ENCODE results near the gene SLC16A12. TPM values are rescaled to one million over a fixed set of nuclear protein-coding genes. Genes with fewer than 3 reads are reported as not detected.
A peak's percentile ranks its signal among the peaks of the same experiment; 100 is the strongest.

The SLC16A12 gene
- total RNA-seq: not detected

GRCh38 chr10:89535171-89536012 is at the start of gene SLC16A12:
Gene SLC16A12, minus strand, starts transcription at chr10:89535594. Its CDS starts 73,016 bp downstream, at chr10:89462578.
- peaks cover 0 to 4% of the 10 kb centered on the region in 2 donors for H3K36me3 Mint-ChIP-seq
- DNase-seq (ENCODE audit: low spot score in 2 of 2): peak in 1 of 2 donors; percentile 7
- H3K27ac Mint-ChIP-seq: no peak within 1 kb of the TSS
- peak in 1 of 2 donors; percentile 44 for ATAC-seq
- H3K9me3 Mint-ChIP-seq: no peaks in the 10 kb centered on the region

GRCh38 chr10:89582022-89582421 is 46.6 kb upstream of the SLC16A12 start:
- Mint-ChIP-seq H3K36me3 (no peaks in the 10 kb centered on the region), H3K27ac (no peak overlapping the region), H3K9me3 (no peaks in the 10 kb centered on the region)
- ATAC-seq: no peak
- no peak for DNase-seq (ENCODE audit: low spot score in 2 of 2)

GRCh38 chr10:89580243-89580642 is 44.8 kb upstream of the SLC16A12 start:
- H3K36me3 Mint-ChIP-seq: no peaks in the 10 kb centered on the region
- H3K9me3 Mint-ChIP-seq: no peaks in the 10 kb centered on the region
- H3K27ac Mint-ChIP-seq: no peak overlapping the region
- DNase-seq (ENCODE audit: low spot score in 2 of 2): no peak
- no peak for ATAC-seq

GRCh38 chr10:89576696-89577095 is 41.3 kb upstream of the SLC16A12 start:
- Mint-ChIP-seq H3K9me3 (no peaks in the 10 kb centered on the region), H3K27ac (no peak overlapping the region), H3K36me3 (no peaks in the 10 kb centered on the region)
- ATAC-seq: no peak
- no peak for DNase-seq (ENCODE audit: low spot score in 2 of 2)

- DNase-seq (ENCODE audit: low spot score in 2 of 2) (no peak), ATAC-seq (no peak)
- Mint-ChIP-seq H3K27ac (no peak overlapping the region), H3K9me3 (no peaks in the 10 kb centered on the region), H3K36me3 (no peaks in the 10 kb centered on the region)
Measured at GRCh38 chr10:89576022-89576421, 40.6 kb upstream of the SLC16A12 start.

- Mint-ChIP-seq H3K27ac (no peak overlapping the region), H3K9me3 (no peaks in the 10 kb centered on the region), H3K36me3 (no peaks in the 10 kb centered on the region)
- ATAC-seq (no peak), DNase-seq (ENCODE audit: low spot score in 2 of 2) (no peak)
Measured at GRCh38 chr10:89575031-89575430, 39.6 kb upstream of the SLC16A12 start.

GRCh38 chr10:89574368-89574767 is 39.0 kb upstream of the SLC16A12 start:
- ATAC-seq (no peak), DNase-seq (ENCODE audit: low spot score in 2 of 2) (no peak)
- Mint-ChIP-seq H3K36me3 (no peaks in the 10 kb centered on the region), H3K9me3 (no peaks in the 10 kb centered on the region), H3K27ac (no peak overlapping the region)

- H3K27ac Mint-ChIP-seq: no peak overlapping the region
Measured at GRCh38 chr10:89567576-89568245, 32.3 kb upstream of the SLC16A12 start.

GRCh38 chr10:89566992-89567391 is 31.6 kb upstream of the SLC16A12 start:
- DNase-seq (ENCODE audit: low spot score in 2 of 2) (no peak), ATAC-seq (no peak)
- no peak overlapping the region for H3K27ac Mint-ChIP-seq
- H3K36me3 Mint-ChIP-seq: no peaks in the 10 kb centered on the region
- H3K9me3 Mint-ChIP-seq: no peaks in the 10 kb centered on the region

More at GRCh38 chr10:89567576-89568245, 32.3 kb upstream of the SLC16A12 start:
- Mint-ChIP-seq H3K36me3 (no peaks in the 10 kb centered on the region), H3K9me3 (no peaks in the 10 kb centered on the region)
- DNase-seq (ENCODE audit: low spot score in 2 of 2) (no peak), ATAC-seq (no peak)

- DNase-seq (ENCODE audit: low spot score in 2 of 2): no peak
- ATAC-seq: no peak
- Mint-ChIP-seq H3K27ac (no peak overlapping the region), H3K36me3 (no peaks in the 10 kb centered on the region), H3K9me3 (no peaks in the 10 kb centered on the region)
Measured at GRCh38 chr10:89566095-89566950, 30.9 kb upstream of the SLC16A12 start.

GRCh38 chr10:89565180-89565579 is 29.8 kb upstream of the SLC16A12 start:
- ATAC-seq (no peak), DNase-seq (ENCODE audit: low spot score in 2 of 2) (no peak)
- Mint-ChIP-seq H3K9me3 (no peaks in the 10 kb centered on the region), H3K36me3 (no peaks in the 10 kb centered on the region), H3K27ac (no peak overlapping the region)

- Mint-ChIP-seq H3K36me3 (no peaks in the 10 kb centered on the region), H3K27ac (no peak overlapping the region), H3K9me3 (no peaks in the 10 kb centered on the region)
- DNase-seq (ENCODE audit: low spot score in 2 of 2) (peak in 1 of 2 donors; percentile 14), ATAC-seq (peak; percentile 49 to 50)
Measured at GRCh38 chr10:89563861-89564478, 28.6 kb upstream of the SLC16A12 start.

- H3K27ac Mint-ChIP-seq: no peak overlapping the region
- DNase-seq (ENCODE audit: low spot score in 2 of 2) (no peak), ATAC-seq (no peak)
- no peaks in the 10 kb centered on the region for H3K9me3 Mint-ChIP-seq
- H3K36me3 Mint-ChIP-seq: no peaks in the 10 kb centered on the region
Measured at GRCh38 chr10:89563311-89563710, 27.9 kb upstream of the SLC16A12 start.

- H3K27ac Mint-ChIP-seq: no peak overlapping the region
- ATAC-seq (no peak), DNase-seq (ENCODE audit: low spot score in 2 of 2) (no peak)
- no peaks in the 10 kb centered on the region for H3K36me3 Mint-ChIP-seq
- no peaks in the 10 kb centered on the region for H3K9me3 Mint-ChIP-seq
Measured at GRCh38 chr10:89556600-89556999, 21.2 kb upstream of the SLC16A12 start.

- no peak overlapping the region for H3K27ac Mint-ChIP-seq
- DNase-seq (ENCODE audit: low spot score in 2 of 2) (no peak), ATAC-seq (no peak)
- no peaks in the 10 kb centered on the region for H3K9me3 Mint-ChIP-seq
- H3K36me3 Mint-ChIP-seq: no peaks in the 10 kb centered on the region
Measured at GRCh38 chr10:89555688-89556445, 20.5 kb upstream of the SLC16A12 start.

- DNase-seq (ENCODE audit: low spot score in 2 of 2) (no peak), ATAC-seq (no peak)
- Mint-ChIP-seq H3K9me3 (no peaks in the 10 kb centered on the region), H3K36me3 (no peaks in the 10 kb centered on the region), H3K27ac (no peak overlapping the region)
Measured at GRCh38 chr10:89554433-89554832, 19.0 kb upstream of the SLC16A12 start.

All from activated naive CD4-positive, alpha-beta T cell treated with anti-CD3 and anti-CD28 coated beads, Interleukin-2, amount 50 U/mL, for 72 hours (primary cell).